Fibroblast of lung (primary cell): Measurements from ENCODE around the gene TNS3.

Experiments
- CTCF ChIP-seq, 2 donors: IDR thresholded peaks in 1 of 2; conservative IDR thresholded peaks in 1 of 2; 1 replicate in 1 of 2; 2 replicates in 1 of 2; pipeline ENCODE4 v1.5.1; 2011 to 2012; ENCODE audit warnings: low read length in 2 of 2, control low read depth in 1 of 2, inconsistent platforms in 1 of 2, low read depth in 1 of 2, mild to moderate bottlenecking in 1 of 2
- EZH2 ChIP-seq: IDR thresholded peaks from 2 replicates; pipeline ENCODE4 v1.5.1; 2012; ENCODE audit warnings: low read length, control low read depth, mild to moderate bottlenecking; ENCODE audit errors: missing control alignments

- TF ChIP-seq CTCF (conservative IDR thresholded peaks at IDR 0.05 in 1 of 2, IDR thresholded peaks at IDR 0.05 in 1 of 2; ENCODE audit: low read depth in 1 of 2, low read length in 2 of 2) (no peak), EZH2 (no peak)
Measured at GRCh38 chr7:47231627-47232026, 350.3 kb downstream of the TNS3 start.
